Sigmoid colon (tissue), 7 donors: ENCODE measurements around the gene CRACR2A. TPM values are rescaled to one million over a fixed set of nuclear protein-coding genes. Genes with fewer than 3 reads are reported as not detected.

ENCODE experiments used
- DNase-seq: peaks from one replicate; pipeline ENCODE4 v3.0.0-alpha.2; 2019
- H3K27ac ChIP-seq, 4 donors: fragments of 200-600 bp; sonication (generic); one replicate each; pipeline ENCODE4 v1.5.1; 2016 to 2019; ENCODE audit warnings: mild to moderate bottlenecking in 1 of 4
- H3K27me3 ChIP-seq, 3 donors: fragments of 200-600 bp; sonication (generic); one replicate each; pipeline ENCODE4 v1.5.1; 2019; ENCODE audit warnings: mild to moderate bottlenecking in 1 of 3
- H3K36me3 ChIP-seq, 4 donors: fragments of 200-600 bp; sonication (generic); one replicate each; pipeline ENCODE4 v1.5.1; 2016 to 2019
- H3K4me1 ChIP-seq, 4 donors: fragments of 200-600 bp; sonication (generic); one replicate each; pipeline ENCODE4 v1.5.1; 2017 to 2019
- H3K4me3 ChIP-seq, 4 donors: fragments of 200-600 bp; sonication (generic); one replicate each; pipeline ENCODE4 v1.5.1; 2017 to 2019; ENCODE audit warnings: mild to moderate bottlenecking in 2 of 4, moderate library complexity in 1 of 4
- H3K9me3 ChIP-seq, 4 donors: fragments of 200-600 bp in 3 of 4; sonication (generic) in 3 of 4; one replicate each; pipeline versions ENCODE4 v1.5.1 to v1.6.1; 2013 to 2019
- CTCF ChIP-seq, 4 experiments: fragments of 450-650 bp in 3 of 4; fragments of 200-600 bp in 1 of 4; IDR thresholded peaks; one replicate each; pipeline ENCODE4 v1.5.1; 2016 to 2019; ENCODE audit warnings: antibody characterized with exemption in 4 of 4, mild to moderate bottlenecking in 3 of 4, moderate library complexity in 2 of 4
- EP300 ChIP-seq, 4 donors: sonication (generic); formaldehyde crosslinking; IDR thresholded peaks; one replicate each; pipeline ENCODE4 v1.6.1; 2017; ENCODE audit warnings: antibody characterized with exemption in 4 of 4
- POLR2A ChIP-seq, 2 donors: fragments of 450-650 bp; IDR thresholded peaks; one replicate each; pipeline ENCODE4 v1.6.1; 2016; ENCODE audit warnings: antibody characterized with exemption in 2 of 2, mild to moderate bottlenecking in 2 of 2, moderate library complexity in 2 of 2
- POLR2AphosphoS5 ChIP-seq, 4 donors: sonication (generic); formaldehyde crosslinking; IDR thresholded peaks; one replicate each; pipeline ENCODE4 v1.6.1; 2017; ENCODE audit warnings: antibody characterized with exemption in 4 of 4
- WGBS, 2 donors: extraction: QIAGEN DNeasy Blood & Tissue Kit; methylation state at CpG; one replicate each; pipeline ENCODE4 v1.1.7; 2013; 5-methylcytosine and 5-hydroxymethylcytosine counted together
- intact Hi-C: fragments of 100-400 bp; cut with DNase I; formaldehyde crosslinking; loops from one replicate; pipeline ENCODE4 v1.15.1; 2023
- polyA plus RNA-seq, 3 donors: library from polyadenylated mRNA; stranded (reverse); fragments of 200-250 nt; gene quantifications; one replicate each; pipeline ENCODE4 v1.2.3, GENCODE V29; 2013
- total RNA-seq, 4 donors: library from RNA; depleted of rRNA; stranded (reverse); fragments of >200 nt; gene quantifications; one replicate each; pipeline ENCODE4 v1.1.0, GENCODE V29; 2016
- donor health status: healthy with polysubstance abuse.
- donor health status: Bipolar disorder and iron deficiency.
- donor health status: healthy.

CRACR2A gene
- total and polyA plus RNA-seq, 7 donors, result 1.1 to 29.6 (median 4.2) TPM

GRCh38 chr12:3770891-3771290 lies 18.0 kb upstream of the CRACR2A start:
- intact Hi-C loops, result loop anchor here (10.0 kb wide), 1 partner anchor 116 kb away; no protein-coding TSS in a partner anchor
- WGBS, 2 donors, result 84 to 98% methylated on average over 1 of the region's 1 CpG
- no peak for DNase-seq
- H3K9me3 ChIP-seq, result no peaks in the 10 kb centered on the region
- H3K4me3 ChIP-seq, result no peak overlapping the region
- H3K27me3 ChIP-seq, result no peaks in the 10 kb centered on the region
- no peaks in the 10 kb centered on the region for H3K36me3 ChIP-seq
- no peak for TF ChIP-seq CTCF (IDR thresholded peaks at IDR 0.05)
- no peak for TF ChIP-seq EP300 (IDR thresholded peaks at IDR 0.05)
- no peak for TF ChIP-seq POLR2AphosphoS5 (IDR thresholded peaks at IDR 0.05)
- TF ChIP-seq POLR2A (IDR thresholded peaks at IDR 0.05), result no peak
- no peak overlapping the region for H3K27ac ChIP-seq
- no peaks in the 10 kb centered on the region for H3K4me1 ChIP-seq

- intact Hi-C loops, result no loop called here
- 92 to 93% methylated on average over 3 of the region's 3 CpGs for WGBS, 2 donors
- Histone ChIP-seq H3K9me3 (no peaks in the 10 kb centered on the region), H3K27ac (no peak overlapping the region), H3K4me3 (no peak overlapping the region), H3K4me1 (no peaks in the 10 kb centered on the region), H3K36me3 (no peaks in the 10 kb centered on the region), H3K27me3 (no peaks in the 10 kb centered on the region)
- no peak for DNase-seq
- TF ChIP-seq POLR2A (IDR thresholded peaks at IDR 0.05) (no peak), CTCF (IDR thresholded peaks at IDR 0.05) (no peak), EP300 (IDR thresholded peaks at IDR 0.05) (no peak), POLR2AphosphoS5 (IDR thresholded peaks at IDR 0.05) (no peak)
These were observed 16.1 kb upstream of the CRACR2A start for GRCh38 chr12:3768911-3769447.

- H3K9me3 ChIP-seq, result no peaks in the 10 kb centered on the region
- TF ChIP-seq POLR2A (IDR thresholded peaks at IDR 0.05) (no peak), CTCF (IDR thresholded peaks at IDR 0.05) (no peak), POLR2AphosphoS5 (IDR thresholded peaks at IDR 0.05) (no peak), EP300 (IDR thresholded peaks at IDR 0.05) (no peak)
- DNase-seq, result no peak
- no peaks in the 10 kb centered on the region for H3K4me1 ChIP-seq
- H3K27ac ChIP-seq, result no peak overlapping the region
- 66 to 75% methylated on average over 7 of the region's 7 CpGs for WGBS, 2 donors
- H3K36me3 ChIP-seq, result no peaks in the 10 kb centered on the region
- H3K27me3 ChIP-seq, result no peaks in the 10 kb centered on the region
- no peak overlapping the region for H3K4me3 ChIP-seq
- intact Hi-C loops, result no loop called here
These were observed 8.3 kb upstream of the CRACR2A start for GRCh38 chr12:3761116-3761735.

- no peaks in the 10 kb centered on the region for H3K36me3 ChIP-seq
- no peaks in the 10 kb centered on the region for H3K27me3 ChIP-seq
- H3K4me1 ChIP-seq, result no peaks in the 10 kb centered on the region
- DNase-seq, result no peak
- 64 to 68% methylated on average over 2 of the region's 2 CpGs for WGBS, 2 donors
- intact Hi-C loops, result no loop called here
- TF ChIP-seq CTCF (IDR thresholded peaks at IDR 0.05) (no peak), EP300 (IDR thresholded peaks at IDR 0.05) (no peak), POLR2AphosphoS5 (IDR thresholded peaks at IDR 0.05) (no peak), POLR2A (IDR thresholded peaks at IDR 0.05) (no peak)
- H3K9me3 ChIP-seq, result no peaks in the 10 kb centered on the region
- H3K4me3 ChIP-seq, result no peak overlapping the region
- H3K27ac ChIP-seq, result no peak overlapping the region
These were observed 7.0 kb upstream of the CRACR2A start for GRCh38 chr12:3759878-3760277.
